SK-N-SH (cell line): ENCODE measurements around the gene SIRT2.

Experiments used
- POLR2AphosphoS5 ChIP-seq: IDR thresholded peaks from 2 replicates; pipeline ENCODE4 v1.6.1; 2012; ENCODE audit warnings: low read depth, low read length
- TF ChIP-seq, protein P1 (sequence below): fragments of 200-600 bp; sonication (generic); IDR thresholded peaks from 2 replicates; pipeline ENCODE4 v1.6.1; 2017; ENCODE audit warnings: antibody characterized with exemption, mild to moderate bottlenecking, moderate library complexity
- TF ChIP-seq, protein P2 (sequence below): fragments of 150-350 bp; IDR thresholded peaks from 2 replicates; pipeline ENCODE4 v1.6.1; 2016; ENCODE audit warnings: mild to moderate bottlenecking, low read depth, low read length

DNA sequence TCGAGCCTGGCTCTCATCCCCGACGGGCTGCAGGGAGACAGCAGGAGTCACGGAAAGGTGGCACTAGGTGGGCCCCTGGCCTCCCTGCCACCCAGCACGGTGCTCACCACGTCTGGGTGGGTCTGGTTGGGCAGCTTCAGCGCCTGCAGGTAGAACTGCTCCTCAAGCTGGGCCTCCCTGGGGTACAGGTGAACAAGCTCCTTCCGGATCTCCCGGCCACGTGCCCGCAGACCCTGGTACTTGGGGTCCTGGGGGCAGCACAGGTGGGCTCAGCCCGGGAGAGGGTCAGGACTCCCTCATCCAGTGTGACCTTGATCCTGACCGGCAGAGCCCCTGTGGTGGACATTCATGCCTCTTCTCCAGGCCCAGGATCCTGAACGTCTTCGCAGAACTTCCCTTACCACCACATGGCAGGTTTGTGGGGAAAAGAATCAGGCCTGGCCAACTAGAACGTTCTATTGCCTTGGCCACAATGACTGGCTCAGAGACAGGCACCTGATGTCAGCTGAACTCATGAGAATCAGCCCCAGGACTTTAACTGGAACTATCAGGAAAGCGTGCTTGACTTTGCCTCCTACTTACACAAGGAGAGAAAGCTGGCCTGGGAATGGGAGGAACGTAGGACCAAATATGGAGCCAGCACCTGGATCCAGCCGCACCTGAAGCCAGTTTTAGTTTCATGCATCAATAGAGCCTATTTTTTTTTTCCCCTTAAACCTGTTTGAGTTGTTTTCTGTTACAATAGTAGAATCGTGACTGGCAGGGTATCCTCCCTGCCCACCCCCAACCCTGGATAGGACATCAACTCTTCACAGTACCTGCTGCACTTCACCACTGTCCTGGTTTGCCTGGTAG lies 22.2 kb upstream of the SIRT2 start:
- TF ChIP-seq, protein P1, sequence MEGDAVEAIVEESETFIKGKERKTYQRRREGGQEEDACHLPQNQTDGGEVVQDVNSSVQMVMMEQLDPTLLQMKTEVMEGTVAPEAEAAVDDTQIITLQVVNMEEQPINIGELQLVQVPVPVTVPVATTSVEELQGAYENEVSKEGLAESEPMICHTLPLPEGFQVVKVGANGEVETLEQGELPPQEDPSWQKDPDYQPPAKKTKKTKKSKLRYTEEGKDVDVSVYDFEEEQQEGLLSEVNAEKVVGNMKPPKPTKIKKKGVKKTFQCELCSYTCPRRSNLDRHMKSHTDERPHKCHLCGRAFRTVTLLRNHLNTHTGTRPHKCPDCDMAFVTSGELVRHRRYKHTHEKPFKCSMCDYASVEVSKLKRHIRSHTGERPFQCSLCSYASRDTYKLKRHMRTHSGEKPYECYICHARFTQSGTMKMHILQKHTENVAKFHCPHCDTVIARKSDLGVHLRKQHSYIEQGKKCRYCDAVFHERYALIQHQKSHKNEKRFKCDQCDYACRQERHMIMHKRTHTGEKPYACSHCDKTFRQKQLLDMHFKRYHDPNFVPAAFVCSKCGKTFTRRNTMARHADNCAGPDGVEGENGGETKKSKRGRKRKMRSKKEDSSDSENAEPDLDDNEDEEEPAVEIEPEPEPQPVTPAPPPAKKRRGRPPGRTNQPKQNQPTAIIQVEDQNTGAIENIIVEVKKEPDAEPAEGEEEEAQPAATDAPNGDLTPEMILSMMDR: no peak
- no peak for TF ChIP-seq POLR2AphosphoS5
- TF ChIP-seq, protein P2, sequence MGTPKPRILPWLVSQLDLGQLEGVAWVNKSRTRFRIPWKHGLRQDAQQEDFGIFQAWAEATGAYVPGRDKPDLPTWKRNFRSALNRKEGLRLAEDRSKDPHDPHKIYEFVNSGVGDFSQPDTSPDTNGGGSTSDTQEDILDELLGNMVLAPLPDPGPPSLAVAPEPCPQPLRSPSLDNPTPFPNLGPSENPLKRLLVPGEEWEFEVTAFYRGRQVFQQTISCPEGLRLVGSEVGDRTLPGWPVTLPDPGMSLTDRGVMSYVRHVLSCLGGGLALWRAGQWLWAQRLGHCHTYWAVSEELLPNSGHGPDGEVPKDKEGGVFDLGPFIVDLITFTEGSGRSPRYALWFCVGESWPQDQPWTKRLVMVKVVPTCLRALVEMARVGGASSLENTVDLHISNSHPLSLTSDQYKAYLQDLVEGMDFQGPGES: no peak
